Renal cortex interstitium (tissue), 15 donors: Measurements from ENCODE around the gene SPINK5. TPM values are rescaled to one million over a fixed set of nuclear protein-coding genes. Genes with fewer than 3 reads are reported as not detected.
"Not testable (repeated sequence)": the region's sequence is repeated elsewhere in the genome, so short reads cannot be mapped to it uniquely, and the experiment has no call there.

Experiments
- DNase-seq, 11 donors: peaks; one replicate each; pipeline ENCODE4 v3.0.0-alpha.2; 2013; ENCODE audit warnings: low read depth in 9 of 11, low spot score in 4 of 11; ENCODE audit errors: extremely low read depth in 1 of 11
- long read RNA-seq, 16 experiments: transcript quantifications; one replicate each; lab custom pipeline, GENCODE V29; 2026
- polyA plus RNA-seq, 3 donors: library from polyadenylated mRNA; unstranded; fragments of 120-200 nt; gene quantifications; one replicate each; pipeline ENCODE4 v1.2.1, GENCODE V29; 2013; ENCODE audit not compliant: insufficient read length in 3 of 3

The SPINK5 gene
- polyA plus RNA-seq, result under 1 TPM; 0.11 to 0.50 (median 0.39) TPM
- long read RNA-seq, donor 1, result 0 reads
- long read RNA-seq, donor 2, result 0 reads
- long read RNA-seq, donor 3, result 0 reads
- long read RNA-seq, donor 4, result 0 reads
- long read RNA-seq, donor 5, result 0 reads
- long read RNA-seq, donor 6, result 0 reads
- long read RNA-seq, donor 7, result 0 reads
- long read RNA-seq, donor 8, result 0 reads
- long read RNA-seq, donor 9, result 0 reads
- long read RNA-seq, donor 10, result 0 reads
- long read RNA-seq, donor 11, result 0 reads
- long read RNA-seq, donor 12, result 0 reads
- long read RNA-seq, donor 13, result 0 reads
- long read RNA-seq, donor 14, result 0 reads
- long read RNA-seq, donor 15, result 0 reads
- long read RNA-seq, donor 16, result 0 reads

GRCh38 chr5:148063861-148064260 lies at the start of gene SPINK5:
SPINK5 (plus strand) TSS chr5:148063980; CDS start chr5:148064045, 65 bp downstream.
- DNase-seq, result no peak

- no peak for DNase-seq
Measured at GRCh38 chr5:148014276-148014675, 49.5 kb upstream of the SPINK5 start.

- DNase-seq, result no peak
Measured at GRCh38 chr5:148020257-148020988, 43.4 kb upstream of the SPINK5 start.

GRCh38 chr5:148027505-148027904 lies 36.3 kb upstream of the SPINK5 start:
- no peak for DNase-seq

GRCh38 chr5:148029131-148029530 lies 34.6 kb upstream of the SPINK5 start:
- DNase-seq, result no peak

- DNase-seq, result no peak
Measured at GRCh38 chr5:148033134-148033533, 30.6 kb upstream of the SPINK5 start.

GRCh38 chr5:148035676-148036075 lies 28.1 kb upstream of the SPINK5 start:
- no peak for DNase-seq

- no peak for DNase-seq
Measured at GRCh38 chr5:148042881-148043280, 20.9 kb upstream of the SPINK5 start.

- DNase-seq, result no peak
Measured at GRCh38 chr5:148043705-148044104, 20.1 kb upstream of the SPINK5 start.

GRCh38 chr5:148055160-148055559 lies 8.6 kb upstream of the SPINK5 start:
- not testable (repeated sequence) for DNase-seq

GRCh38 chr5:148060309-148060708 lies 3.5 kb upstream of the SPINK5 start:
- DNase-seq, result no peak

GRCh38 chr5:148060881-148061280 lies 2.9 kb upstream of the SPINK5 start:
- no peak for DNase-seq

- no peak for DNase-seq
Measured at GRCh38 chr5:148070621-148071020, 6.8 kb downstream of the SPINK5 start.

- no peak for DNase-seq
Measured at GRCh38 chr5:148072207-148072606, 8.4 kb downstream of the SPINK5 start.

- no peak for DNase-seq
Measured at GRCh38 chr5:148075529-148075928, 11.7 kb downstream of the SPINK5 start.

- DNase-seq, result no peak
Measured at GRCh38 chr5:148083203-148083602, 19.4 kb downstream of the SPINK5 start.

- no peak for DNase-seq
Measured at GRCh38 chr5:148084269-148084668, 20.5 kb downstream of the SPINK5 start.

- DNase-seq, result no peak
Measured at GRCh38 chr5:148085310-148085709, 21.5 kb downstream of the SPINK5 start.

GRCh38 chr5:148085977-148086705 lies 22.4 kb downstream of the SPINK5 start:
- no peak for DNase-seq
